Activated naive CD8-positive, alpha-beta T cell treated with anti-CD3 and anti-CD28 coated beads, Interleukin-2, amount 10 ng/mL, durations not matched to agents 7 days and 5 days (primary cell): ENCODE data around the gene MAP4K3. TPM values are rescaled to one million over a fixed set of nuclear protein-coding genes. Genes with fewer than 3 reads are reported as not detected.

Experiments used
- ATAC-seq: fragments of 150-1000 bp; cut with Tn5 transposase; one replicate; pipeline ENCODE4 v1.10.0; 2021; ENCODE audit warnings: low read depth, moderate library complexity
- POLR2A ChIA-PET: fragments of 350-600 bp; sonication (Branson Sonifier 250); formaldehyde crosslinking; loops from one replicate; lab custom pipeline; 2021; ENCODE audit warnings: antibody characterized with exemption; lab: Charles Lee
- DNase-seq: peaks from one replicate; pipeline ENCODE4 v3.0.0; 2021
- H3K27ac Mint-ChIP-seq: one replicate; pipeline ENCODE4 v1.8.0; 2022; ENCODE audit warnings: mild to moderate bottlenecking, mixed read lengths
- H3K27me3 Mint-ChIP-seq: one replicate; pipeline ENCODE4 v1.8.0; 2022; ENCODE audit warnings: mild to moderate bottlenecking, moderate library complexity, mixed read lengths
- H3K36me3 Mint-ChIP-seq: one replicate; pipeline ENCODE4 v1.8.0; 2021; ENCODE audit warnings: mild to moderate bottlenecking, mixed read lengths
- H3K4me1 Mint-ChIP-seq: one replicate; pipeline ENCODE4 v1.8.0; 2021; ENCODE audit warnings: mixed read lengths
- H3K4me3 Mint-ChIP-seq: one replicate; pipeline ENCODE4 v1.8.0; 2022; ENCODE audit warnings: mild to moderate bottlenecking, moderate library complexity, mixed read lengths
- H3K9me3 Mint-ChIP-seq: one replicate; pipeline ENCODE4 v1.8.0; 2021; ENCODE audit warnings: mixed read lengths
- total RNA-seq, 2 experiments: library from RNA; stranded (reverse); gene quantifications; one replicate each; pipeline ENCODE4 v1.2.3, GENCODE V29; 2021

MAP4K3 gene
- total RNA-seq, 2 experiments from 2014 or later = 12.1 to 13.7 TPM

GRCh38 chr2:39468579-39469451 is 31.7 kb upstream of the MAP4K3 start:
- no peak for ATAC-seq
- POLR2A ChIA-PET = no interaction called here
- Mint-ChIP-seq H3K4me1 (peaks cover 4% of the 10 kb centered on the region), H3K36me3 (no peaks in the 10 kb centered on the region), H3K27ac (no peak overlapping the region), H3K27me3 (no peaks in the 10 kb centered on the region), H3K4me3 (no peak overlapping the region), H3K9me3 (no peaks in the 10 kb centered on the region)
- no peak for DNase-seq

GRCh38 chr2:39466311-39466710 is 29.2 kb upstream of the MAP4K3 start:
- Mint-ChIP-seq H3K4me1 (peaks cover 4% of the 10 kb centered on the region), H3K36me3 (no peaks in the 10 kb centered on the region), H3K4me3 (no peak overlapping the region), H3K27ac (no peak overlapping the region), H3K27me3 (no peaks in the 10 kb centered on the region), H3K9me3 (no peaks in the 10 kb centered on the region)
- no peak for ATAC-seq
- POLR2A ChIA-PET = no interaction called here
- no peak for DNase-seq

GRCh38 chr2:39464864-39465263 is 27.8 kb upstream of the MAP4K3 start:
- Mint-ChIP-seq H3K36me3 (no peaks in the 10 kb centered on the region), H3K27me3 (no peaks in the 10 kb centered on the region), H3K27ac (no peak overlapping the region), H3K9me3 (no peaks in the 10 kb centered on the region), H3K4me1 (peaks cover 4% of the 10 kb centered on the region), H3K4me3 (no peak overlapping the region)
- DNase-seq (no peak), ATAC-seq (no peak)
- POLR2A ChIA-PET = no interaction called here

GRCh38 chr2:39455826-39456225 is 18.7 kb upstream of the MAP4K3 start:
- peaks cover 2% of the 10 kb centered on the region for H3K4me1 Mint-ChIP-seq
- POLR2A ChIA-PET = no interaction called here
- H3K9me3 Mint-ChIP-seq = no peaks in the 10 kb centered on the region
- peaks cover 11% of the 10 kb centered on the region for H3K36me3 Mint-ChIP-seq
- ATAC-seq = no peak
- no peaks in the 10 kb centered on the region for H3K27me3 Mint-ChIP-seq
- DNase-seq = no peak
- no peak overlapping the region for H3K4me3 Mint-ChIP-seq
- no peak overlapping the region for H3K27ac Mint-ChIP-seq

GRCh38 chr2:39452396-39452795 is 15.3 kb upstream of the MAP4K3 start:
- no peak overlapping the region for H3K27ac Mint-ChIP-seq
- no peak for ATAC-seq

GRCh38 chr2:39451954-39452353 is 14.9 kb upstream of the MAP4K3 start:
- Mint-ChIP-seq H3K27ac (no peak overlapping the region), H3K36me3 (peaks cover 9% of the 10 kb centered on the region), H3K4me1 (peaks cover 2% of the 10 kb centered on the region), H3K9me3 (no peaks in the 10 kb centered on the region), H3K27me3 (no peaks in the 10 kb centered on the region), H3K4me3 (no peak overlapping the region)
- POLR2A ChIA-PET = no interaction called here
- no peak for ATAC-seq
- DNase-seq = no peak

More at GRCh38 chr2:39452396-39452795, 15.3 kb upstream of the MAP4K3 start:
- Mint-ChIP-seq H3K36me3 (peaks cover 9% of the 10 kb centered on the region), H3K4me1 (peaks cover 2% of the 10 kb centered on the region), H3K27me3 (no peaks in the 10 kb centered on the region), H3K4me3 (no peak overlapping the region), H3K9me3 (no peaks in the 10 kb centered on the region)
- DNase-seq = no peak
- POLR2A ChIA-PET = no interaction called here

GRCh38 chr2:39448169-39448502 is 11.1 kb upstream of the MAP4K3 start:
- no peak overlapping the region for H3K4me3 Mint-ChIP-seq
- H3K4me1 Mint-ChIP-seq = peaks cover 2% of the 10 kb centered on the region
- no peak overlapping the region for H3K27ac Mint-ChIP-seq
- POLR2A ChIA-PET = no interaction called here
- no peaks in the 10 kb centered on the region for H3K9me3 Mint-ChIP-seq
- H3K27me3 Mint-ChIP-seq = no peaks in the 10 kb centered on the region
- ATAC-seq (no peak), DNase-seq (no peak)
- H3K36me3 Mint-ChIP-seq = peaks cover 15% of the 10 kb centered on the region

GRCh38 chr2:39447266-39448168 is 10.4 kb upstream of the MAP4K3 start:
- Mint-ChIP-seq H3K27me3 (no peaks in the 10 kb centered on the region), H3K4me3 (no peak overlapping the region), H3K4me1 (peaks cover 2% of the 10 kb centered on the region), H3K27ac (no peak overlapping the region), H3K36me3 (peaks cover 21% of the 10 kb centered on the region), H3K9me3 (peaks cover 4% of the 10 kb centered on the region)
- POLR2A ChIA-PET = no interaction called here
- no peak for DNase-seq
- ATAC-seq = no peak

- DNase-seq (no peak), ATAC-seq (no peak)
- Mint-ChIP-seq H3K27ac (no peak overlapping the region), H3K36me3 (peaks cover 23% of the 10 kb centered on the region), H3K9me3 (peaks cover 9% of the 10 kb centered on the region), H3K4me3 (no peak overlapping the region), H3K4me1 (no peaks in the 10 kb centered on the region), H3K27me3 (no peaks in the 10 kb centered on the region)
- POLR2A ChIA-PET = no interaction called here
Observed at GRCh38 chr2:39445934-39446333, 8.8 kb upstream of the MAP4K3 start.

- DNase-seq (no peak), ATAC-seq (no peak)
- Mint-ChIP-seq H3K36me3 (peaks cover 24% of the 10 kb centered on the region), H3K4me3 (no peak overlapping the region), H3K27me3 (no peaks in the 10 kb centered on the region), H3K9me3 (peaks cover 10% of the 10 kb centered on the region), H3K4me1 (peaks cover 8% of the 10 kb centered on the region), H3K27ac (no peak overlapping the region)
- POLR2A ChIA-PET = no interaction called here
Observed at GRCh38 chr2:39443009-39443408, 5.9 kb upstream of the MAP4K3 start.

- H3K4me1 Mint-ChIP-seq = peaks cover 27% of the 10 kb centered on the region
- H3K27me3 Mint-ChIP-seq = no peaks in the 10 kb centered on the region
- H3K4me3 Mint-ChIP-seq = peak overlapping the region; percentile 87
- peak; percentile 53 for DNase-seq
- H3K9me3 Mint-ChIP-seq = peaks cover 7% of the 10 kb centered on the region
- peaks cover 8% of the 10 kb centered on the region for H3K36me3 Mint-ChIP-seq
- POLR2A ChIA-PET = interaction anchor here (1.1 to 1.3 kb wide), 2 partner anchors 54 to 61 kb away, joined by 3 to 4 read pairs; no protein-coding TSS in a partner anchor
- H3K27ac Mint-ChIP-seq = peak overlapping the region; percentile 50
- ATAC-seq = peak; percentile 71
Observed at GRCh38 chr2:39437522-39438296, 624 bp upstream of the MAP4K3 start.

GRCh38 chr2:39435741-39436591 is 1.1 kb downstream of the MAP4K3 start:
- Mint-ChIP-seq H3K4me1 (peaks cover 28% of the 10 kb centered on the region), H3K27ac (peak overlapping the region; percentile 50)

More at GRCh38 chr2:39435741-39436591, 1.1 kb downstream of the MAP4K3 start:
- peak overlapping the region; percentile 89 for H3K4me3 Mint-ChIP-seq
- H3K36me3 Mint-ChIP-seq = peaks cover 1% of the 10 kb centered on the region
- DNase-seq = no peak
- H3K9me3 Mint-ChIP-seq = peaks cover 1% of the 10 kb centered on the region
- ATAC-seq = no peak
- POLR2A ChIA-PET = no interaction called here
- no peaks in the 10 kb centered on the region for H3K27me3 Mint-ChIP-seq
